ENCODE measurements around the gene TAF11.

DNA sequence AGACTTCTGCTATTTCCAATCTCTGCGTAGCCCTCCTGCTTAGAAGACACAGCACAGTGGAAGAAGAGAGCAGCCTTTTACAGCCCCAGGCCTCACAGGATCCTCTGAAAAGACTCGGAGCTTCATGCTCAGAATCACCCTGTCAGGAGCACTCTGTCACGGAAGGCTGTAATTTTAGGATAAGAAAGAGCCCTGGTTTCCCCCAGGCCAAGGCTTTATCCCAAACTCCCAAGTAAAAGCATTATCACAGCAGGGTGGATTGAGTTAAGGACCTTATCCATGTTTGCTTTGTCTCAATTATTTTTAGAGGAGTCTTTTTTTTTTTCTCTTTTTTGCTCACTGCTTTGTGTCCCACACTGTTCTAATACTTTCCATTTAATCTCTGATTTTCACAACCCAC lies 40.4 kb upstream of the TAF11 start:
- TF ChIP-seq POLR2A (IDR thresholded peaks at IDR 0.05): no peak
- TF ChIP-seq, protein P1, sequence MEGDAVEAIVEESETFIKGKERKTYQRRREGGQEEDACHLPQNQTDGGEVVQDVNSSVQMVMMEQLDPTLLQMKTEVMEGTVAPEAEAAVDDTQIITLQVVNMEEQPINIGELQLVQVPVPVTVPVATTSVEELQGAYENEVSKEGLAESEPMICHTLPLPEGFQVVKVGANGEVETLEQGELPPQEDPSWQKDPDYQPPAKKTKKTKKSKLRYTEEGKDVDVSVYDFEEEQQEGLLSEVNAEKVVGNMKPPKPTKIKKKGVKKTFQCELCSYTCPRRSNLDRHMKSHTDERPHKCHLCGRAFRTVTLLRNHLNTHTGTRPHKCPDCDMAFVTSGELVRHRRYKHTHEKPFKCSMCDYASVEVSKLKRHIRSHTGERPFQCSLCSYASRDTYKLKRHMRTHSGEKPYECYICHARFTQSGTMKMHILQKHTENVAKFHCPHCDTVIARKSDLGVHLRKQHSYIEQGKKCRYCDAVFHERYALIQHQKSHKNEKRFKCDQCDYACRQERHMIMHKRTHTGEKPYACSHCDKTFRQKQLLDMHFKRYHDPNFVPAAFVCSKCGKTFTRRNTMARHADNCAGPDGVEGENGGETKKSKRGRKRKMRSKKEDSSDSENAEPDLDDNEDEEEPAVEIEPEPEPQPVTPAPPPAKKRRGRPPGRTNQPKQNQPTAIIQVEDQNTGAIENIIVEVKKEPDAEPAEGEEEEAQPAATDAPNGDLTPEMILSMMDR (IDR thresholded peaks at IDR 0.05): no peak
